Osteoblast (primary cell): ENCODE data around the gene BTBD7. TPM values are rescaled to one million over a fixed set of nuclear protein-coding genes. Genes with fewer than 3 reads are reported as not detected.
A peak's percentile ranks its signal among the peaks of the same experiment; 100 is the strongest.

Experiments used
- DNase-seq: peaks from one replicate; pipeline ENCODE4 v3.0.0; 2011; ENCODE audit warnings: low spot score, mixed read lengths; ENCODE audit not compliant: insufficient read length; ENCODE audit errors: missing footprints
- H2AFZ ChIP-seq: 2 replicates; pipeline ENCODE4 v1.6.0; 2011; ENCODE audit warnings: mild to moderate bottlenecking, low read length
- H3K27ac ChIP-seq: 2 replicates; pipeline ENCODE4 v1.5.1; 2011; ENCODE audit warnings: mild to moderate bottlenecking, low read depth, low read length, moderate library complexity
- H3K27me3 ChIP-seq: 2 replicates; pipeline ENCODE4 v1.6.0; 2012; ENCODE audit warnings: mild to moderate bottlenecking, control low read depth, inconsistent platforms, low read length, moderate library complexity; ENCODE audit not compliant: insufficient read depth
- H3K36me3 ChIP-seq: 2 replicates; pipeline ENCODE4 v1.5.1; 2011; ENCODE audit warnings: mild to moderate bottlenecking, low read length, control low read depth, moderate library complexity; ENCODE audit not compliant: insufficient read depth
- H3K4me1 ChIP-seq: 2 replicates; pipeline ENCODE4 v1.5.1; 2011; ENCODE audit warnings: mild to moderate bottlenecking, low read length, control low read depth, moderate library complexity; ENCODE audit not compliant: insufficient read depth
- H3K4me2 ChIP-seq: 2 replicates; pipeline ENCODE4 v1.6.0; 2011; ENCODE audit warnings: mild to moderate bottlenecking, low read length; ENCODE audit not compliant: insufficient read depth
- H3K4me3 ChIP-seq: fragments of 200-600 bp; sonication (generic); 3 replicates; pipeline ENCODE4 v1.5.1; 2012; ENCODE audit warnings: mild to moderate bottlenecking, low read length, inconsistent platforms; ENCODE audit not compliant: insufficient read depth
- H3K79me2 ChIP-seq: 2 replicates; pipeline ENCODE4 v1.6.0; 2012; ENCODE audit warnings: mild to moderate bottlenecking, low read length, control low read depth, inconsistent platforms; ENCODE audit not compliant: insufficient read depth
- H3K9me3 ChIP-seq: 2 replicates; pipeline ENCODE4 v1.5.1; 2011; ENCODE audit warnings: low read depth, low read length, control low read depth
- H4K20me1 ChIP-seq: 2 replicates; pipeline ENCODE4 v1.6.0; 2012; ENCODE audit warnings: mild to moderate bottlenecking, low read length, control low read depth; ENCODE audit not compliant: insufficient read depth
- CTCF ChIP-seq: IDR thresholded peaks from 2 replicates; pipeline ENCODE4 v1.5.1; 2011; ENCODE audit warnings: mild to moderate bottlenecking, low read depth, low read length, moderate library complexity; ENCODE audit errors: extremely low read depth
- total RNA-seq: library from RNA; depleted of rRNA; stranded (reverse); fragments of >200 nt; gene quantifications from 2 replicates; pipeline ENCODE4 v1.2.3, GENCODE V29; 2012

The BTBD7 gene
- total RNA-seq, 1 donor, result 31.1 TPM

- Histone ChIP-seq H3K4me3 (no peak overlapping the region), H3K9me3 (no peaks in the 10 kb centered on the region), H3K4me1 (peaks cover 18% of the 10 kb centered on the region), H4K20me1 (peaks cover 12% of the 10 kb centered on the region), H3K4me2 (no peak overlapping the region), H3K27me3 (no peaks in the 10 kb centered on the region), H3K79me2 (peaks cover 37% of the 10 kb centered on the region), H3K36me3 (peaks cover 19% of the 10 kb centered on the region), H3K27ac (peak overlapping the region; percentile 8), H2AFZ (no peak overlapping the region)
- peak; percentile 72 for DNase-seq
- no peak for TF ChIP-seq CTCF
Observed at GRCh38 chr14:93263416-93263815, 69.4 kb downstream of the BTBD7 start.

GRCh38 chr14:93262446-93262845 is 70.4 kb downstream of the BTBD7 start:
- Histone ChIP-seq H3K36me3 (peaks cover 19% of the 10 kb centered on the region), H3K27me3 (no peaks in the 10 kb centered on the region), H3K9me3 (no peaks in the 10 kb centered on the region), H2AFZ (no peak overlapping the region), H3K79me2 (peaks cover 33% of the 10 kb centered on the region), H4K20me1 (peaks cover 12% of the 10 kb centered on the region), H3K27ac (no peak overlapping the region), H3K4me1 (peaks cover 18% of the 10 kb centered on the region), H3K4me3 (no peak overlapping the region), H3K4me2 (no peak overlapping the region)
- no peak for DNase-seq
- TF ChIP-seq CTCF, result no peak

DNA sequence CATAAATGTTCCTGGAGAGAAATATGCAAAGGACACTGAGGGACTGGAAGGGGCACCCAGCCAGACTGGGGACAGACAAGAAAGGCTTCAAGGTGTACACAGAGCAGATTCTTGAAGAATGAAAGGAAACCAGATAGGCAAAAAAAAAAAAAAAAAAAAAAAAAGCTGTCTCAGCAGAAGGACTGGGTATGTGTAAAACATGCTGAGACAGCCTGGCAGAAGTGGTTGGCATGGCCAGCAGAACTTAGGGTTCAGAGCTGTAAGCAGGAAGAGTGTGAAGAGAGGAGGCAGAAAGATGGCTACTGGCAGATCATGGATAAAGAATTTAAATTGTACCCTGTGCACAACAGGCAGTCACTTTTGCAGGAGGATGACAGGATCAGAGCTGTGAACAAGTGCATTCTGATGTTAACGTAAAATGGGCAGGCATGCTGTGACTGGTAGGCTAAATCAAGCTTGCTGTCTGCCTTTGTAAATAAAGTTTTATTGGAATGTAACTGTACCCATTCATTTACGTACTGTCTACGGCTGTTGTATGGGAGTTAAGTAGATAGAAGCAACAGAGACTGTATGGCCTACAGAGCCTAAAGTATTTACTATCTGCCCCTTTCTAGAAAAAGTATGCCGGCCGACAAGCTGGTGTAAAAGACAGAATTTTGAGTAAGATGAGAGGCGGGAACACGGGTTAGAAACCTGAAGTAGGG is 83.6 kb downstream of the BTBD7 start:
- Histone ChIP-seq H3K36me3 (peaks cover 39% of the 10 kb centered on the region), H4K20me1 (no peaks in the 10 kb centered on the region), H2AFZ (no peak overlapping the region), H3K4me3 (no peak overlapping the region), H3K27ac (no peak overlapping the region), H3K4me1 (no peaks in the 10 kb centered on the region), H3K27me3 (no peaks in the 10 kb centered on the region), H3K9me3 (no peaks in the 10 kb centered on the region), H3K79me2 (no peaks in the 10 kb centered on the region), H3K4me2 (no peak overlapping the region)
- no peak for DNase-seq
- no peak for TF ChIP-seq CTCF

DNA sequence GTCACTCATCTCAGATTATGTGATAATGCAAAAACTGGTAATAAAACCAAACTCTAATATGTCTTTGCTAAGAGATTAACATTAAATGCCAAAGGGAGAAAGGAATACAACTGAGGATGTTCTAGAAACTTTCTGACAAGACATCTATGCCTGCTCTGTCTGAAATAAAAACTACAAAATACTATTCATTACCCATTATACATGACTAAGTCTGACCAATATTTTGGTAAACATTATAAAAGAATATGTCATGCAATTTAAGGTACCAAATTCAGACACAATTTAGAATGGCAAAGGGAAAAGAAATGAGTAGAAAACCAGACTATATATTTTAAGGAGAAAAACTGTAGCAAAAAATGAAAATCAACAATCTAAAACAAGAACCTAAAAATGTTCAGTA is 86.3 kb downstream of the BTBD7 start:
- H3K4me3 ChIP-seq, result no peak overlapping the region
- TF ChIP-seq CTCF, result no peak
- no peak overlapping the region for H3K27ac ChIP-seq
- H3K4me2 ChIP-seq, result no peak overlapping the region
- H3K36me3 ChIP-seq, result peaks cover 42% of the 10 kb centered on the region
- no peaks in the 10 kb centered on the region for H3K79me2 ChIP-seq
- DNase-seq, result no peak
- no peaks in the 10 kb centered on the region for H4K20me1 ChIP-seq
- no peaks in the 10 kb centered on the region for H3K27me3 ChIP-seq
- no peak overlapping the region for H2AFZ ChIP-seq
- no peaks in the 10 kb centered on the region for H3K9me3 ChIP-seq
- H3K4me1 ChIP-seq, result peaks cover under 1% of the 10 kb centered on the region
